ENCODE data around the gene CSTPP1. TPM values are rescaled to one million over a fixed set of nuclear protein-coding genes. Genes with fewer than 3 reads are reported as not detected.
A peak's percentile ranks its signal among the peaks of the same experiment; 100 is the strongest.
"Not testable (repeated sequence)": the region's sequence is repeated elsewhere in the genome, so short reads cannot be mapped to it uniquely, and the experiment has no call there.

Gene CSTPP1
- total RNA-seq, 1 donor from 2014 or later = 9.4 TPM

GRCh38 chr11:47178737-47179654 lies 242.4 kb downstream of the CSTPP1 start:
- no peak for DNase-seq (ENCODE audit: low read depth in 2 of 2)

- peak in 1 of 2 donors; percentile 59 for DNase-seq (ENCODE audit: low read depth in 2 of 2)
These were observed 243.1 kb downstream of the CSTPP1 start for GRCh38 chr11:47179655-47179991.

- no peak for DNase-seq (ENCODE audit: low read depth in 2 of 2)
These were observed 243.6 kb downstream of the CSTPP1 start for GRCh38 chr11:47180006-47180787.

GRCh38 chr11:47181271-47181670 lies 244.7 kb downstream of the CSTPP1 start:
- no peak for DNase-seq (ENCODE audit: low read depth in 2 of 2)

- no peak for DNase-seq (ENCODE audit: low read depth in 2 of 2)
These were observed 245.8 kb downstream of the CSTPP1 start for GRCh38 chr11:47182380-47182779.

- DNase-seq (ENCODE audit: low read depth in 2 of 2) = no peak
These were observed 246.7 kb downstream of the CSTPP1 start for GRCh38 chr11:47183031-47183856.

GRCh38 chr11:47183969-47184368 lies 247.4 kb downstream of the CSTPP1 start:
- DNase-seq (ENCODE audit: low read depth in 2 of 2) = no peak

GRCh38 chr11:47184711-47185304 lies 248.2 kb downstream of the CSTPP1 start:
- DNase-seq (ENCODE audit: low read depth in 2 of 2) = no peak

GRCh38 chr11:47185305-47186075 lies 248.9 kb downstream of the CSTPP1 start:
- peak in 1 of 2 donors; percentile 24 for DNase-seq (ENCODE audit: low read depth in 2 of 2)

- peak in 1 of 2 donors; percentile 68 for DNase-seq (ENCODE audit: low read depth in 2 of 2)
These were observed 249.6 kb downstream of the CSTPP1 start, which contains the start of gene PACSIN3 for GRCh38 chr11:47186076-47186699. Gene PACSIN3 (minus strand): TSS chr11:47186434. CDS start chr11:47182727, 3,707 bp downstream.

- peak in 1 of 2 donors; percentile 37 for DNase-seq (ENCODE audit: low read depth in 2 of 2)
These were observed 250.4 kb downstream of the CSTPP1 start for GRCh38 chr11:47186700-47187695.

- DNase-seq (ENCODE audit: low read depth in 2 of 2) = no peak
These were observed 251.2 kb downstream of the CSTPP1 start for GRCh38 chr11:47187723-47188122.

- DNase-seq (ENCODE audit: low read depth in 2 of 2) = no peak
These were observed 251.7 kb downstream of the CSTPP1 start for GRCh38 chr11:47188259-47188658.

- DNase-seq (ENCODE audit: low read depth in 2 of 2) = peak in 1 of 2 donors; percentile 12
These were observed 252.7 kb downstream of the CSTPP1 start for GRCh38 chr11:47189100-47189834.

GRCh38 chr11:47191137-47191536 lies 254.6 kb downstream of the CSTPP1 start:
- DNase-seq (ENCODE audit: low read depth in 2 of 2) = not testable (repeated sequence)

- no peak for DNase-seq (ENCODE audit: low read depth in 2 of 2)
These were observed 255.6 kb downstream of the CSTPP1 start for GRCh38 chr11:47192111-47192510.

GRCh38 chr11:47198161-47198560 lies 261.6 kb downstream of the CSTPP1 start:
- DNase-seq (ENCODE audit: low read depth in 2 of 2) = not testable (repeated sequence)

- DNase-seq (ENCODE audit: low read depth in 2 of 2) = no peak
These were observed 264.5 kb downstream of the CSTPP1 start for GRCh38 chr11:47201015-47201414.

All from dermis microvascular lymphatic vessel endothelial cell (primary cell).